Liver (tissue), 9 donors: ENCODE measurements around the gene RPL38. TPM values are rescaled to one million over a fixed set of nuclear protein-coding genes. Genes with fewer than 3 reads are reported as not detected.

ENCODE experiments used
- DNase-seq: peaks from one replicate; pipeline ENCODE4 v3.0.0-alpha.2; 2017; ENCODE audit warnings: low spot score
- H3K27ac ChIP-seq, 2 donors: one replicate each; pipeline ENCODE4 v1.7.0; 2013; ENCODE audit warnings: inconsistent platforms in 2 of 2, low read length in 2 of 2, control low read depth in 1 of 2, low read depth in 1 of 2, mild to moderate bottlenecking in 1 of 2
- H3K27me3 ChIP-seq, 4 donors: one replicate each; pipeline versions ENCODE4 v1.6.1 to v1.7.0; 2013; ENCODE audit warnings: low read length in 3 of 4, inconsistent platforms in 1 of 4, mild to moderate bottlenecking in 1 of 4, moderate library complexity in 1 of 4; ENCODE audit not compliant: control insufficient read depth in 4 of 4, insufficient read depth in 4 of 4
- H3K36me3 ChIP-seq, 4 donors: one replicate each; pipeline versions ENCODE4 v1.6.1 to v1.7.0; 2013; ENCODE audit warnings: low read length in 3 of 4, mild to moderate bottlenecking in 3 of 4, low read depth in 1 of 4, moderate library complexity in 1 of 4; ENCODE audit not compliant: control insufficient read depth in 4 of 4, insufficient read depth in 3 of 4
- H3K4me1 ChIP-seq, 4 donors: one replicate each; pipeline versions ENCODE4 v1.6.1 to v1.7.0; 2013; ENCODE audit warnings: low read length in 3 of 4, mild to moderate bottlenecking in 3 of 4, moderate library complexity in 1 of 4; ENCODE audit not compliant: control insufficient read depth in 4 of 4, insufficient read depth in 4 of 4
- H3K4me3 ChIP-seq, 3 donors: one replicate each; pipeline versions ENCODE4 v1.6.1 to v1.7.0; 2013; ENCODE audit warnings: low read length in 3 of 3, control low read depth in 1 of 3, low read depth in 1 of 3, mild to moderate bottlenecking in 1 of 3
- H3K9ac ChIP-seq, 2 donors: one replicate each; pipeline ENCODE4 v1.7.0; 2013; ENCODE audit warnings: low read length in 2 of 2, mild to moderate bottlenecking in 2 of 2, moderate library complexity in 2 of 2, control low read depth in 1 of 2, low read depth in 1 of 2
- H3K9me3 ChIP-seq, 4 donors: one replicate each; pipeline versions ENCODE4 v1.6.1 to v1.7.0; 2013; ENCODE audit warnings: low read length in 3 of 4; ENCODE audit not compliant: control insufficient read depth in 4 of 4
- ATF3 ChIP-seq: IDR thresholded peaks from 2 replicates; pipeline ENCODE4 v1.6.1; 2016; ENCODE audit warnings: antibody characterized with exemption
- CTCF ChIP-seq: fragments of 150-350 bp; IDR thresholded peaks from 2 replicates; pipeline ENCODE4 v1.5.1; 2017; ENCODE audit warnings: improper control_type of control experiment, low read depth, low read length; ENCODE audit not compliant: missing input control
- EGR1 ChIP-seq, 2 donors: IDR thresholded peaks; 2 replicates each; pipeline ENCODE4 v1.6.1; 2016 to 2018; ENCODE audit warnings: antibody characterized with exemption in 2 of 2, low read depth in 2 of 2
- FOXA2 ChIP-seq: IDR thresholded peaks from 2 replicates; pipeline ENCODE4 v1.6.1; 2016; ENCODE audit warnings: antibody characterized with exemption
- GABPA ChIP-seq, 2 donors: IDR thresholded peaks in 1 of 2; conservative IDR thresholded peaks in 1 of 2; 2 replicates each; pipeline ENCODE4 v1.6.1; 2016; ENCODE audit warnings: antibody characterized with exemption in 2 of 2, mild to moderate bottlenecking in 1 of 2, moderate library complexity in 1 of 2
- HNF4A ChIP-seq, 2 donors: conservative IDR thresholded peaks; 2 replicates each; pipeline ENCODE4 v1.6.1; 2016; ENCODE audit warnings: antibody characterized with exemption in 2 of 2, mild to moderate bottlenecking in 2 of 2
- JUND ChIP-seq, 2 donors: IDR thresholded peaks; 2 replicates each; pipeline ENCODE4 v1.6.1; 2016; ENCODE audit warnings: antibody characterized with exemption in 2 of 2
- NR2F2 ChIP-seq: IDR thresholded peaks from 2 replicates; pipeline ENCODE4 v1.6.1; 2016; ENCODE audit warnings: antibody characterized with exemption
- RAD21 ChIP-seq, 2 donors: IDR thresholded peaks; 2 replicates each; pipeline ENCODE4 v1.6.1; 2016; ENCODE audit warnings: antibody characterized with exemption in 2 of 2, mild to moderate bottlenecking in 2 of 2
- REST ChIP-seq: IDR thresholded peaks from 2 replicates; pipeline ENCODE4 v1.6.1; 2016; ENCODE audit warnings: antibody characterized with exemption, mild to moderate bottlenecking
- RXRA ChIP-seq, 2 donors: IDR thresholded peaks; 2 replicates each; pipeline ENCODE4 v1.6.1; 2017 to 2018; ENCODE audit warnings: antibody characterized with exemption in 2 of 2, mild to moderate bottlenecking in 1 of 2
- SP1 ChIP-seq: IDR thresholded peaks from 2 replicates; pipeline ENCODE4 v1.6.1; 2018; ENCODE audit warnings: antibody characterized with exemption, mild to moderate bottlenecking
- TAF1 ChIP-seq: conservative IDR thresholded peaks from 2 replicates; pipeline ENCODE4 v1.6.1; 2016; ENCODE audit warnings: antibody characterized with exemption, mild to moderate bottlenecking
- YY1 ChIP-seq: IDR thresholded peaks from 2 replicates; pipeline ENCODE4 v1.6.1; 2016; ENCODE audit warnings: antibody characterized with exemption, mild to moderate bottlenecking
- WGBS: extraction: QIAGEN DNeasy Blood & Tissue Kit; methylation state at CpG from one replicate; pipeline ENCODE4 v1.1.7; 2013; 5-methylcytosine and 5-hydroxymethylcytosine counted together
- polyA plus RNA-seq, 2 donors: library from polyadenylated mRNA; stranded (reverse) in 1 of 2; unstranded in 1 of 2; fragments of 200-250 nt in 1 of 2; fragments of >200 nt in 1 of 2; fragmentation: Nextera tagmentation in 1 of 2; extraction: Ambion mirVana in 1 of 2; gene quantifications; one replicate each; pipeline versions ENCODE4 v1.2.1 to v1.2.3, GENCODE V29; 2013 to 2015
- total RNA-seq, 2 donors: library from RNA; depleted of rRNA; stranded (reverse); fragments of >200 nt; gene quantifications; one replicate each; pipeline ENCODE4 v1.2.3, GENCODE V29; 2014
- donor health status: healthy.
- donor health status: healthy.
- donor health status: healthy.
- donor health status: healthy.
- donor health status: healthy.

The RPL38 gene
- total and polyA plus RNA-seq, 4 donors: 67.7 to 1,367 (median 455) TPM

- TF ChIP-seq CTCF: no peak
- TF ChIP-seq FOXA2: no peak
Observed at GRCh38 chr17:74228306-74228978, 25.0 kb downstream of the RPL38 start (continued).

GRCh38 chr17:74230896-74231295, 27.4 kb downstream of the RPL38 start:
- H3K36me3 ChIP-seq: no peaks in the 10 kb centered on the region
- H3K9me3 ChIP-seq: no peaks in the 10 kb centered on the region
- 93% methylated on average over 16 of the region's 16 CpGs for whole genome bisulfite sequencing
- H3K4me3 ChIP-seq: no peak overlapping the region
- TF ChIP-seq REST (no peak), HNF4A (conservative IDR thresholded peaks at IDR 0.05) (no peak), JUND (IDR thresholded peaks at IDR 0.05) (no peak), YY1 (no peak), RAD21 (IDR thresholded peaks at IDR 0.05) (no peak), GABPA (IDR thresholded peaks at IDR 0.05 in 1 of 2, conservative IDR thresholded peaks at IDR 0.05 in 1 of 2) (no peak), SP1 (no peak), RXRA (IDR thresholded peaks at IDR 0.05) (no peak), TAF1 (no peak), ATF3 (no peak), CTCF (no peak), EGR1 (IDR thresholded peaks at IDR 0.05; ENCODE audit: low read depth in 2 of 2) (no peak), NR2F2 (no peak)
- DNase-seq: no peak
- H3K4me1 ChIP-seq: no peaks in the 10 kb centered on the region
- no peak overlapping the region for H3K27ac ChIP-seq
- H3K9ac ChIP-seq: no peak overlapping the region
- no peaks in the 10 kb centered on the region for H3K27me3 ChIP-seq
